ENCODE measurements around the gene BBS9. TPM values are rescaled to one million over a fixed set of nuclear protein-coding genes. Genes with fewer than 3 reads are reported as not detected.

Gene BBS9
- total and polyA plus RNA-seq, 9 of the 15 experiments (the other 6 are each of a cell fraction or from before 2014, with no cell fraction given): 0.77 to 3.3 (median 2.4) TPM

DNA sequence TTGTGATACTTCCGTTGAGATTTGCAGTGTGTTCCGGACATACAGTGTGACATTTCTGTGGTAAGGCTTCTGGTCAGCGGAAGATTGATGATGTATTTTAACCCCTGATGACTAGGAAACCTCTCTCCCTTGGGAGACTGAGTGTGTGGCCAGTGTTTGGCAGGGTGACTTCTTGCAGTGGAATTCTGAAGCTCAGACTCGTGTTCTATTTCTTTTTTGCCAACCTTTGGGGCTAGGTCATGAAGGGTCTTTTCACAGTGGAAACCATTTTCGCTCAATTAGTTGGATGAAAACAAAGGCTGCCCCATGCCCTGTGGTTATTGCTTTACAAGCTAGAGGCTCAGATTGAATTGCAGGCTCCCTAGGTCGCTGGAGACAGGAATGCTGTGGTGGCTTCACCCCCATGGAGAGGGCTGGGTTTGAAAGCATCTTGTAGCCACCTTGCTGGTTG is 288.9 kb downstream of the BBS9 start:
- FAIRE-seq: no peak
- intact Hi-C loops (cut with micrococcal nuclease) (no loop called here), in situ Hi-C loops (cut with MboI) (no loop called here)
- no peak overlapping the region for H2AFZ ChIP-seq (ENCODE audit: low read depth, low read length)
- no peaks in the 10 kb centered on the region for H3K27me3 ChIP-seq (ENCODE audit: control insufficient read depth in 2 of 2, insufficient read depth in 2 of 2, low read length in 2 of 2)
- H3K27ac ChIP-seq (ENCODE audit: extremely low read depth, low read depth, low read length): no peak overlapping the region
- H3K9ac ChIP-seq (ENCODE audit: insufficient read depth in 1 of 2, low read depth in 2 of 2, low read length in 2 of 2): no peak overlapping the region
- H3K4me2 ChIP-seq (ENCODE audit: insufficient read depth, low read length): no peak overlapping the region
- H3K9me1 ChIP-seq (ENCODE audit: control insufficient read depth, insufficient read depth, low read length): no peaks in the 10 kb centered on the region
- ATAC-seq: no peak
- H3K9me3 ChIP-seq (replicated peaks; ENCODE audit: control insufficient read depth, insufficient read depth, low read depth, low read length): no peaks in the 10 kb centered on the region
- ChIA-PET POLR2A (no interaction called here), CTCF (ENCODE audit: low intra/inter-chr PET ratio) (no interaction called here)
- TF ChIP-seq GATA2 (CRISPR knock-in tag; IDR thresholded peaks at IDR 0.05) (no peak), RFX7 (CRISPR knock-in tag; IDR thresholded peaks at IDR 0.05) (no peak), ZNF408 (CRISPR knock-in tag; IDR thresholded peaks at IDR 0.05; ENCODE audit: low read depth) (no peak), MCM5 (IDR thresholded peaks at IDR 0.05; ENCODE audit: low read depth) (no peak), ESRRB (CRISPR knock-in tag; IDR thresholded peaks at IDR 0.05; ENCODE audit: borderline replicate concordance) (no peak), PTBP1 (IDR thresholded peaks at IDR 0.05; ENCODE audit: low read depth, low read length) (no peak), HDAC6 (IDR thresholded peaks at IDR 0.05; ENCODE audit: low read depth, low read length) (no peak), CREBBP (IDR thresholded peaks at IDR 0.05; ENCODE audit: low read depth, low read length) (no peak), MAFK (IDR thresholded peaks at IDR 0.05; ENCODE audit: low read length) (no peak), TGIF2 (CRISPR knock-in tag; IDR thresholded peaks at IDR 0.05) (no peak)
- TF ChIP-seq, protein P1, sequence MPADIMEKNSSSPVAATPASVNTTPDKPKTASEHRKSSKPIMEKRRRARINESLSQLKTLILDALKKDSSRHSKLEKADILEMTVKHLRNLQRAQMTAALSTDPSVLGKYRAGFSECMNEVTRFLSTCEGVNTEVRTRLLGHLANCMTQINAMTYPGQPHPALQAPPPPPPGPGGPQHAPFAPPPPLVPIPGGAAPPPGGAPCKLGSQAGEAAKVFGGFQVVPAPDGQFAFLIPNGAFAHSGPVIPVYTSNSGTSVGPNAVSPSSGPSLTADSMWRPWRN (IDR thresholded peaks at IDR 0.05; ENCODE audit: low read depth): no peak
- TF ChIP-seq, protein P2, sequence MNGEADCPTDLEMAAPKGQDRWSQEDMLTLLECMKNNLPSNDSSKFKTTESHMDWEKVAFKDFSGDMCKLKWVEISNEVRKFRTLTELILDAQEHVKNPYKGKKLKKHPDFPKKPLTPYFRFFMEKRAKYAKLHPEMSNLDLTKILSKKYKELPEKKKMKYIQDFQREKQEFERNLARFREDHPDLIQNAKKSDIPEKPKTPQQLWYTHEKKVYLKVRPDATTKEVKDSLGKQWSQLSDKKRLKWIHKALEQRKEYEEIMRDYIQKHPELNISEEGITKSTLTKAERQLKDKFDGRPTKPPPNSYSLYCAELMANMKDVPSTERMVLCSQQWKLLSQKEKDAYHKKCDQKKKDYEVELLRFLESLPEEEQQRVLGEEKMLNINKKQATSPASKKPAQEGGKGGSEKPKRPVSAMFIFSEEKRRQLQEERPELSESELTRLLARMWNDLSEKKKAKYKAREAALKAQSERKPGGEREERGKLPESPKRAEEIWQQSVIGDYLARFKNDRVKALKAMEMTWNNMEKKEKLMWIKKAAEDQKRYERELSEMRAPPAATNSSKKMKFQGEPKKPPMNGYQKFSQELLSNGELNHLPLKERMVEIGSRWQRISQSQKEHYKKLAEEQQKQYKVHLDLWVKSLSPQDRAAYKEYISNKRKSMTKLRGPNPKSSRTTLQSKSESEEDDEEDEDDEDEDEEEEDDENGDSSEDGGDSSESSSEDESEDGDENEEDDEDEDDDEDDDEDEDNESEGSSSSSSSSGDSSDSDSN (IDR thresholded peaks at IDR 0.05; ENCODE audit: borderline replicate concordance in 1 of 2, low read depth in 2 of 2, low read length in 2 of 2): no peak
- TF ChIP-seq, protein P3, sequence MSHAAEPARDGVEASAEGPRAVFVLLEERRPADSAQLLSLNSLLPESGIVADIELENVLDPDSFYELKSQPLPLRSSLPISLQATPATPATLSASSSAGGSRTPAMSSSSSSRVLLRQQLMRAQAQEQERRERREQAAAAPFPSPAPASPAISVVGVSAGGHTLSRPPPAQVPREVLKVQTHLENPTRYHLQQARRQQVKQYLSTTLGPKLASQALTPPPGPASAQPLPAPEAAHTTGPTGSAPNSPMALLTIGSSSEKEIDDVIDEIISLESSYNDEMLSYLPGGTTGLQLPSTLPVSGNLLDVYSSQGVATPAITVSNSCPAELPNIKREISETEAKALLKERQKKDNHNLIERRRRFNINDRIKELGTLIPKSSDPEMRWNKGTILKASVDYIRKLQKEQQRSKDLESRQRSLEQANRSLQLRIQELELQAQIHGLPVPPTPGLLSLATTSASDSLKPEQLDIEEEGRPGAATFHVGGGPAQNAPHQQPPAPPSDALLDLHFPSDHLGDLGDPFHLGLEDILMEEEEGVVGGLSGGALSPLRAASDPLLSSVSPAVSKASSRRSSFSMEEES (CRISPR knock-in tag; IDR thresholded peaks at IDR 0.05): no peak
- TF ChIP-seq, protein P4, sequence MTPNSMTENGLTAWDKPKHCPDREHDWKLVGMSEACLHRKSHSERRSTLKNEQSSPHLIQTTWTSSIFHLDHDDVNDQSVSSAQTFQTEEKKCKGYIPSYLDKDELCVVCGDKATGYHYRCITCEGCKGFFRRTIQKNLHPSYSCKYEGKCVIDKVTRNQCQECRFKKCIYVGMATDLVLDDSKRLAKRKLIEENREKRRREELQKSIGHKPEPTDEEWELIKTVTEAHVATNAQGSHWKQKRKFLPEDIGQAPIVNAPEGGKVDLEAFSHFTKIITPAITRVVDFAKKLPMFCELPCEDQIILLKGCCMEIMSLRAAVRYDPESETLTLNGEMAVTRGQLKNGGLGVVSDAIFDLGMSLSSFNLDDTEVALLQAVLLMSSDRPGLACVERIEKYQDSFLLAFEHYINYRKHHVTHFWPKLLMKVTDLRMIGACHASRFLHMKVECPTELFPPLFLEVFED (CRISPR knock-in tag; conservative IDR thresholded peaks at IDR 0.05): no peak
- no peaks in the 10 kb centered on the region for H3K79me2 ChIP-seq (ENCODE audit: control insufficient read depth, insufficient read depth, low read length)
- no peaks in the 10 kb centered on the region for H3K36me3 ChIP-seq (ENCODE audit: control insufficient read depth, insufficient read depth, low read length)
- BruUV-seq (replicated peaks): no TSS peak
- no peaks in the 10 kb centered on the region for H3K4me1 ChIP-seq (replicated peaks in 1 of 2; ENCODE audit: control insufficient read depth in 2 of 2, insufficient read depth in 2 of 2, low read length in 2 of 2)
- H4K20me1 ChIP-seq (replicated peaks; ENCODE audit: control insufficient read depth, insufficient read depth, low read length): no peaks in the 10 kb centered on the region
- DNase-seq (ENCODE audit: extremely low read depth in 1 of 4, low spot score in 3 of 4): no peak
- H3K4me3 ChIP-seq: no peak overlapping the region
- 1% methylated on average over 6 of the region's 6 CpGs for WGBS (ENCODE audit: insufficient coverage, low coverage, missing lambda C conversion rate)

Measured in K562 (cell line).